Stimulated activated CD4-positive, alpha-beta T cell treated with anti-CD3 and anti-CD28 coated beads, Interleukin-2, amount 100 ng/mL, for 4 hours (primary cell): ENCODE data around the gene DNTTIP2.
"Not testable (repeated sequence)": the region's sequence is repeated elsewhere in the genome, so short reads cannot be mapped to it uniquely, and the experiment has no call there.

Experiments used
- DNase-seq: peaks from one replicate; pipeline ENCODE4 v3.0.0-alpha.2; 2020; ENCODE audit warnings: low read depth

Gene DNTTIP2

GRCh38 chr1:93878889-93879586 lies at the start of gene DNTTIP2:
TSS of gene DNTTIP2 (minus strand) at chr1:93879206. CDS start at chr1:93879148, 58 bp downstream.
- DNase-seq = peak; percentile 83

GRCh38 chr1:93925206-93925605 lies 46.2 kb upstream of the DNTTIP2 start:
- no peak for DNase-seq

GRCh38 chr1:93919780-93920179 lies 40.8 kb upstream of the DNTTIP2 start:
- no peak for DNase-seq

- DNase-seq = no peak
Observed at GRCh38 chr1:93917302-93917701, 38.3 kb upstream of the DNTTIP2 start.

- DNase-seq = not testable (repeated sequence)
Observed at GRCh38 chr1:93910880-93911279, 31.9 kb upstream of the DNTTIP2 start.

GRCh38 chr1:93910305-93910704 lies 31.3 kb upstream of the DNTTIP2 start:
- no peak for DNase-seq

- DNase-seq = peak; percentile 90
Observed at GRCh38 chr1:93909146-93910050, 30.4 kb upstream of the DNTTIP2 start, which contains the start of gene GCLM. TSS of gene GCLM (minus strand) at chr1:93909430. CDS start at chr1:93909163, 267 bp downstream.

- peak; percentile 19 for DNase-seq
Observed at GRCh38 chr1:93908394-93909145, 29.6 kb upstream of the DNTTIP2 start.

- DNase-seq = no peak
Observed at GRCh38 chr1:93907718-93908117, 28.7 kb upstream of the DNTTIP2 start.

GRCh38 chr1:93906480-93906879 lies 27.5 kb upstream of the DNTTIP2 start:
- DNase-seq = no peak

- no peak for DNase-seq
Observed at GRCh38 chr1:93905734-93906133, 26.7 kb upstream of the DNTTIP2 start.

GRCh38 chr1:93905051-93905450 lies 26.0 kb upstream of the DNTTIP2 start:
- DNase-seq = no peak

GRCh38 chr1:93904228-93904627 lies 25.2 kb upstream of the DNTTIP2 start:
- DNase-seq = no peak

- DNase-seq = no peak
Observed at GRCh38 chr1:93900723-93901504, 21.9 kb upstream of the DNTTIP2 start.

- no peak for DNase-seq
Observed at GRCh38 chr1:93899543-93900207, 20.7 kb upstream of the DNTTIP2 start.

- DNase-seq = no peak
Observed at GRCh38 chr1:93888900-93889299, 9.9 kb upstream of the DNTTIP2 start.

GRCh38 chr1:93882269-93882668 lies 3.3 kb upstream of the DNTTIP2 start:
- no peak for DNase-seq

GRCh38 chr1:93880731-93881130 lies 1.7 kb upstream of the DNTTIP2 start:
- no peak for DNase-seq

GRCh38 chr1:93878501-93878888 lies 511 bp downstream of the DNTTIP2 start:
- DNase-seq = peak; percentile 57

- no peak for DNase-seq
Observed at GRCh38 chr1:93877529-93877928, 1.5 kb downstream of the DNTTIP2 start.

- no peak for DNase-seq
Observed at GRCh38 chr1:93876244-93876643, 2.8 kb downstream of the DNTTIP2 start.
